HepG2 (cell line): Measurements from ENCODE around the gene CCDC73. TPM values are rescaled to one million over a fixed set of nuclear protein-coding genes. Genes with fewer than 3 reads are reported as not detected.
"Not testable (repeated sequence)": the region's sequence is repeated elsewhere in the genome, so short reads cannot be mapped to it uniquely, and the experiment has no call there.

Source experiments
- ATAC-seq: fragments of 200-7000 bp; cut with Tn5 transposase; 3 replicates; pipeline ENCODE4 v1.9.1; 2020; ENCODE audit warnings: mild to moderate bottlenecking, moderate library complexity
- BruUV-seq: library from RNA; stranded (reverse); fragments of 400-500 nt; replicated peaks from 2 replicates; lab custom pipeline; 2021; lab: Mats Ljungman, UMichigan
- CTCF ChIA-PET: fragments of 300-600 bp; formaldehyde crosslinking; extraction: SDS; loops from one replicate; lab custom pipeline; 2021; ENCODE audit warnings: low total read pairs, inconsistent platforms, low intra/inter-chr PET ratio; lab: Yijun Ruan, JAX
- POLR2A ChIA-PET: fragments of 350-600 bp; sonication (Branson Sonifier 250); formaldehyde crosslinking; loops from one replicate; lab custom pipeline; 2020; ENCODE audit warnings: antibody characterized with exemption, inconsistent platforms; lab: Yijun Ruan, JAX
- DNase-seq: peaks from one replicate; pipeline ENCODE4 v3.0.0-alpha.2; 2015; ENCODE audit warnings: low spot score
- FAIRE-seq: peaks from 3 replicates; lab custom pipeline; 2011; peaks lifted over from hg19 to GRCh38; lab: Jason Lieb, UNC
- H2AFZ ChIP-seq: one replicate; pipeline ENCODE4 v1.6.1; 2011; ENCODE audit warnings: low read length, inconsistent platforms
- H3K27ac ChIP-seq: fragments of 300-600 bp; 3 replicates; pipeline ENCODE4 v1.8.0; 2011; ENCODE audit warnings: mixed run types, mild to moderate bottlenecking, mixed read lengths, low read length, inconsistent platforms; ENCODE audit not compliant: insufficient read depth; ENCODE audit errors: extremely low read length
- H3K27me3 ChIP-seq, 2 experiments: fragments of 200-600 bp in 1 of 2; 2 replicates in 1 of 2; 3 replicates in 1 of 2; pipeline versions ENCODE4 v1.6.0 to v1.8.0; 2011; ENCODE audit warnings: low read length in 2 of 2, mild to moderate bottlenecking in 2 of 2, moderate library complexity in 2 of 2, inconsistent platforms in 1 of 2; ENCODE audit not compliant: insufficient read depth in 2 of 2, control insufficient read depth in 1 of 2
- H3K36me3 ChIP-seq, 2 experiments: fragments of 200-600 bp in 1 of 2; replicated peaks in 1 of 2; 2 replicates in 1 of 2; 3 replicates in 1 of 2; pipeline versions ENCODE4 v1.5.1 to v1.8.0; 2011; ENCODE audit warnings: low read length in 2 of 2, inconsistent platforms in 1 of 2; ENCODE audit not compliant: insufficient read depth in 2 of 2, control insufficient read depth in 1 of 2
- H3K4me1 ChIP-seq: 2 replicates; pipeline ENCODE4 v1.5.1; 2012; ENCODE audit warnings: low read length, inconsistent platforms; ENCODE audit not compliant: insufficient read depth
- H3K4me2 ChIP-seq: 2 replicates; pipeline ENCODE4 v1.6.0; 2011; ENCODE audit warnings: low read depth, low read length, inconsistent platforms
- H3K4me3 ChIP-seq, 3 experiments: fragments of 200-600 bp in 1 of 3; sonication (generic), shearing (Covaris generic) in 1 of 3; replicated peaks in 1 of 3; 2 replicates each; pipeline ENCODE4 v1.5.1; 2011 to 2016; ENCODE audit warnings: low read length in 3 of 3, inconsistent platforms in 2 of 3, low read depth in 2 of 3, mild to moderate bottlenecking in 2 of 3, control low read depth in 1 of 3, mixed read lengths in 1 of 3; ENCODE audit not compliant: insufficient read depth in 1 of 3
- H3K79me2 ChIP-seq: one replicate; pipeline ENCODE4 v1.6.1; 2011; ENCODE audit warnings: low read length, inconsistent platforms; ENCODE audit not compliant: insufficient read depth
- H3K9ac ChIP-seq: 2 replicates; pipeline ENCODE4 v1.6.0; 2011; ENCODE audit warnings: mild to moderate bottlenecking, low read depth, low read length, inconsistent platforms; ENCODE audit not compliant: insufficient read depth
- H3K9me3 ChIP-seq: 2 replicates; pipeline ENCODE4 v1.5.1; 2012; ENCODE audit warnings: mild to moderate bottlenecking, low read length
- H4K20me1 ChIP-seq: 2 replicates; pipeline ENCODE4 v1.6.0; 2011; ENCODE audit warnings: inconsistent platforms, mild to moderate bottlenecking, low read length, moderate library complexity; ENCODE audit not compliant: insufficient read depth
- ATAD3A ChIP-seq: sonication (generic); formaldehyde crosslinking; IDR thresholded peaks from 2 replicates; pipeline ENCODE4 v1.4.0; 2020; ENCODE audit warnings: missing genetic modification reagents
- MED8 ChIP-seq: sonication (generic); formaldehyde crosslinking; IDR thresholded peaks from 2 replicates; pipeline ENCODE4 v1.8.1; 2023; ENCODE audit warnings: mild to moderate bottlenecking, missing genetic modification reagents; ENCODE audit not compliant: insufficient replicate concordance
- MEF2D ChIP-seq: sonication (generic); formaldehyde crosslinking; IDR thresholded peaks from 2 replicates; pipeline ENCODE4 v1.5.1; 2020; ENCODE audit warnings: mild to moderate bottlenecking, missing genetic modification reagents
- RBFOX2 ChIP-seq: fragments of 200-400 bp; formaldehyde crosslinking; IDR thresholded peaks from 2 replicates; pipeline ENCODE4 v1.6.1; 2017; ENCODE audit warnings: low read depth, mild to moderate bottlenecking, low read length
- ZFAT ChIP-seq: sonication (generic); formaldehyde crosslinking; conservative IDR thresholded peaks from 2 replicates; pipeline ENCODE4 v1.8.1; 2023; ENCODE audit warnings: missing genetic modification reagents, inconsistent platforms
- ZSCAN5A ChIP-seq: sonication (generic); formaldehyde crosslinking; IDR thresholded peaks from 2 replicates; pipeline ENCODE4 v1.8.0; 2022; ENCODE audit warnings: mild to moderate bottlenecking, missing genetic modification reagents, borderline replicate concordance
- WGBS: methylation state at CpG from one replicate; pipeline ENCODE4 v1.1.6; 2017; ENCODE audit warnings: low lambda C conversion rate; 5-methylcytosine and 5-hydroxymethylcytosine counted together
- in situ Hi-C: cut with HindIII; loops from 2 replicates; pipeline ENCODE4 v1.10.0; 2017; ENCODE audit warnings: low pct_unique_long_range_greater_than_20kb; ENCODE audit not compliant: extremely low pct_ligation_motif_present
- intact Hi-C: fragments of 100-400 bp; cut with micrococcal nuclease; formaldehyde crosslinking; loops from one replicate; pipeline ENCODE4 v1.10.0; 2022; ENCODE audit not compliant: unreplicated experiment
- polyA plus RNA-seq, 8 experiments: library from polyadenylated mRNA; depleted of rRNA in 3 of 8; stranded (reverse) in 7 of 8; unstranded in 1 of 8; fragments of >200 nt; fragmentation: Illumina TruSeq in 4 of 8; extraction: Trizol in 4 of 8; gene quantifications; 2 replicates each; pipeline versions ENCODE4 v1.2.1 to v1.2.3, GENCODE V29; 2011 to 2016; ENCODE audit warnings: low read depth in 4 of 8, missing spikeins in 1 of 8, mixed read lengths in 1 of 8; ENCODE audit not compliant: insufficient read depth in 1 of 8
- total RNA-seq, 5 experiments: library from RNA; depleted of rRNA; stranded (reverse); fragments of >200 nt; fragmentation: Illumina TruSeq; extraction: Trizol; gene quantifications; 2 replicates each; pipeline ENCODE4 v1.2.3, GENCODE V29; 2016; ENCODE audit warnings: low read depth in 1 of 5

Gene CCDC73
- total and polyA plus RNA-seq, 2 of the 13 experiments (the other 11 are each of a cell fraction or from before 2014, with no cell fraction given), result 0.01 to 0.11 TPM

- CTCF ChIA-PET, H3K4me3 ChIP-seq, H3K4me2 ChIP-seq, POLR2A ChIA-PET, H3K79me2 ChIP-seq, H3K9me3 ChIP-seq, intact Hi-C loops, H3K27ac ChIP-seq, H3K4me1 ChIP-seq, H4K20me1 ChIP-seq, in situ Hi-C loops, H3K9ac ChIP-seq, H3K27me3 ChIP-seq, DNase-seq, H2AFZ ChIP-seq, BruUV-seq, ATAC-seq, FAIRE-seq: not testable (repeated sequence)
- H3K36me3 ChIP-seq, result peaks cover 15 to 58% of the 10 kb centered on the region in 2 experiments
- WGBS, result 91% methylated on average over 14 of the region's 14 CpGs
These were observed 198.3 kb downstream of the CCDC73 start for GRCh38 chr11:32596114-32596513.

GRCh38 chr11:32594272-32594671 lies 200.2 kb downstream of the CCDC73 start:
- Histone ChIP-seq H3K4me2 (no peak overlapping the region), H3K27ac (no peak overlapping the region), H3K9me3 (no peaks in the 10 kb centered on the region), H2AFZ (no peak overlapping the region), H4K20me1 (no peaks in the 10 kb centered on the region), H3K4me3 (no peak overlapping the region), H3K4me1 (no peaks in the 10 kb centered on the region), H3K79me2 (peaks cover 3% of the 10 kb centered on the region), H3K27me3 (no peaks in the 10 kb centered on the region), H3K9ac (no peak overlapping the region), H3K36me3 (peaks cover 20 to 66% of the 10 kb centered on the region in 2 experiments)
- TSS peak; percentile 6 for BruUV-seq
- DNase-seq (no peak), FAIRE-seq (no peak), ATAC-seq (no peak)
- intact Hi-C loops, result no loop called here
- TF ChIP-seq ZSCAN5A (CRISPR knock-in tag) (no peak), ZFAT (CRISPR knock-in tag) (no peak), RBFOX2 (0 out of 2 replicates have a peak, but pooled peaks have one; percentile 17), MED8 (CRISPR knock-in tag) (no peak), MEF2D (CRISPR knock-in tag) (no peak), ATAD3A (no peak)
- ChIA-PET POLR2A (no interaction called here), CTCF (no interaction called here)
- in situ Hi-C loops, result no loop called here
